Caki2 (cell line): ENCODE results near the gene ID2. TPM values are rescaled to one million over a fixed set of nuclear protein-coding genes. Genes with fewer than 3 reads are reported as not detected.

Experiments
- DNase-seq: peaks from one replicate; pipeline ENCODE4 v3.0.0-alpha.2; 2015; ENCODE audit warnings: low read depth
- in situ Hi-C: cut with HindIII; loops from 2 replicates; pipeline ENCODE4 v1.10.0; 2016; ENCODE audit warnings: low sequenced_read_pairs, low pct_unique_long_range_greater_than_20kb, mixed read lengths
- total RNA-seq: library from RNA; depleted of rRNA; stranded (reverse); fragments of >200 nt; shearing (Covaris generic); gene quantifications from 2 replicates; pipeline ENCODE4 v1.2.3, GENCODE V29; 2014; ENCODE audit warnings: low replicate concordance

Gene ID2
- total RNA-seq, 1 experiment from 2014 or later: 90.3 TPM

DNA sequence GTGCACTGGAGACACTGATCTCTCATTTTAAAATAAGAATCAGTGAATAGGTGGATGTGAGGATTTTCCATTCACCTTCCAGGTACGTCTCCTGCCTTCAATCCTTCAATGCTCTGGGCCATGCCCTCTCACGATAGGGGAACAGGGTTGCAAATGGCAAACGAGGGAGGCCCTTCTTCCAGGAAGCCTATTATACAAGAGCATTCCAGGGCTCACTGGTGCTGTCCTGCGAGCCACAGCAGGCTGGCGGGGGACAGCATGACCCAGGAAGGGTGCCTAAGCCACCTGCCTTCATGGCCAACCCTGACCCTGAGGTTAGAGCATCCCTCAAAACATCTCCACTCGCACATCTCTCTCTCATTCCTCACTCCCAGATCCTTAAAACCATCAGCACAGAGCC is 20.6 kb upstream of the ID2 start:
- in situ Hi-C loops: no loop called here
- no peak for DNase-seq

DNA sequence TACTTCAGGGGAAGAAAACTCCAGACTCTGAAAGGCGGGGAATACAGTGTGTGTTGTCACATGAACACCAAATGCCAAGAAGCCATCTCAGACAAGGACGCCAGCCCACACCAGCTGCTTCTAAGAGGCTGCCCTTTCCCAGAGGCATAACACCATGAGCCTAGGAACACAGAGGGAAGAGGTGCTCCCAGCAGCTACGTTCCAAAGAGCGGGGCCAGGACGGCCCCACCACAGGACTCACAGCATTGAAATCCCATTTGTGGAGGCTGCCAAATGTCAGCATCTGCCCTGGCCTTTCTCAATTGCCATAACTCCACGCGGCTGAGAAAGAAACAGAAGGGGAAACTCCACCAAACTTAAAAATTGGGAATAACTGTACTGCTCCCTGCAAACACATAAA is 20.1 kb upstream of the ID2 start:
- DNase-seq: no peak
- in situ Hi-C loops: no loop called here

DNA sequence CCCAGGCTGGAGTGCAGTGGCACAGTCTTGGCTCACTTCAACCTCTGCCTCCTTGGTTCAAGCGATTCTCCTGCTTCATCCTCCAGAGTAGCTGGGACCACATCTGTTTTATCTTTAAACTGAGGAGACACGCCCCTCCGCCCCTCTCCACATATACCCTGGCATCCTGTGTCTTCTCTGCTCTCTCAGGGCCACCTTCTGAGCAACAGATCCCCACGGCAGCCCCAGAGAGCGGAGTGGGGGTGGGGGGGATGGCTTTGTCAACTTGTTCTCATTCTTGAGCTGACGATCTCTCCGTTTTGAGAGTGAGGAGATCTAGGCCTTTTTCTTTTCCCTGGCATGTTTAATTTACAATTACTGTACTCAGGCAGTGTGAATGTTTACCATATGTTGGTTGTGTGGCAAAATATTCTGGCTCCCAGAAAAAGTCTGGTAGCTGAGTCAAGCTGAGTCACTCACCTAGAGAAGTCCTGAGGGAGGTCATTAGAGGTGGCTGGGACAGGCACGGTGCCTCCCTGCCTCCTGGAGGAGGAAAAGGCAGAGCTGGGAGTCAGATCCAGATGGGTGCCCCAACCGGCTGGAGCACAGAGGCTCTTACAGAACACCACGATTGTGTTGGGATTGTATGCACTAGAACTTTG is 19.5 kb upstream of the ID2 start:
- peak; percentile 74 for DNase-seq

DNA sequence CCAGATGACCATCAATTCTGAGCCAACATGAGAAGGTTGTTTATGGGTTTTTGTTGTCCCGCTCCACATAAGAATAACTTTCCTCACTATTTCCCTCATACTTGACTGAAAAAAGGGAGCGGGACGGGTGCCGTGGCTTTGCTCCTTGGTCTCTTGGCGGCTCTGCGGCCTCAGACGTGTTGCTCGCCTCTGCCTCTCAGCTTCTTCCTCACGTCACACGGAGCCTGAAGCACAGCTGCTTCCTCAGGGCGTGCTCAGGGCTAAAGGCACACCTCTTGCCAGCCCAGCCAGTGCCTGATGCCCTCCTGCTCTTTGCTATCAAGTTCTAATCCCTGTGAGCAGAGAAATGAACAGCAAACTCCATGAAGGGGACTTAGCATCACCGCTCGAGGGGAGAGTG is 17.9 kb upstream of the ID2 start:
- DNase-seq: no peak
- in situ Hi-C loops: no loop called here

More for the DNA sequence above, 19.5 kb upstream of the ID2 start:
- in situ Hi-C loops: no loop called here

DNA sequence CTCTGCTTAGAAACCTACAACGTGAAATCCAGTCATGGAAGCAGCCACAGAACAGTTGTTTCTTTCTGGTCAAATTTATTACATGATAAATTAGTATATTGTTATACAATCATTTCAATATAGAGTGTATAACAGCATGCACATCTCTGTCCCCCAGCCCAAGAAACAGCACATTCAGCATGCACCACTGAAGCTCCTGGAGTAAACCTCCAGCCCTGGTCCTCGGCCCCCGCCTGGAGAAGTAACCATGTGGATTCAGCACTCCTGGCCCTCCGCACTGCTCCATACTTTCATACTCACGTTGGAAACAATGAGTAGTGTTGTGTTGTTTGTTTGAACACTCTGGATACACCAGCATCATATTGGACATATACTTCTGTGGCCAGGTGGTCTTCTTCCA is 15.3 kb upstream of the ID2 start:
- in situ Hi-C loops: no loop called here
- DNase-seq: no peak

DNA sequence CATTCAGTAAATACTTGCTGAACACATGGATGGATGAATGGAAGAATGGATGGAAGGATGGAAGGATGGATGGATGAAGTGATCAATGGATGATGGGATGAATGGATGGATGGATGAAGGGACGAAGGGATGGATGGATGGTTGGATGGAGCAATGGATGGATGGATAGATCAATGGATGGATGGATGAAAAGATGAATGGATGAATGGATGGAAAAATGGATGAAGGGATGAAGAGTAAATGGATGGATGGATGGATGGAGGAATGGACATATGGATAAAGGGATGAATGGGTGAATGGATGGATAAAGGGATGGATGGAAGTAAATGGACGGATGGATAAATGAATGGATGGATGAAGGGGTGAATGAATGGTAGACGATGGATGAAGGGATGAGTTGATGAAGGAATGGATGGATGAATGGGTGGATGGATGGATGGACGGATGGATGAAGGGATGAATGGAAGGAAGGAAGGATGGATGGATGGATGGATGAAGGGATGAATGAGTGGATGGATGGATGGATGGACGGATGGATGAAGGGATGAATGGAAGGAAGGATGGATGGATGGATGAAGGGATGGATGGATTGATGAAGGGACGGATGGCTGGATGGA is 13.9 kb upstream of the ID2 start:
- in situ Hi-C loops: no loop called here
- DNase-seq: no peak

DNA sequence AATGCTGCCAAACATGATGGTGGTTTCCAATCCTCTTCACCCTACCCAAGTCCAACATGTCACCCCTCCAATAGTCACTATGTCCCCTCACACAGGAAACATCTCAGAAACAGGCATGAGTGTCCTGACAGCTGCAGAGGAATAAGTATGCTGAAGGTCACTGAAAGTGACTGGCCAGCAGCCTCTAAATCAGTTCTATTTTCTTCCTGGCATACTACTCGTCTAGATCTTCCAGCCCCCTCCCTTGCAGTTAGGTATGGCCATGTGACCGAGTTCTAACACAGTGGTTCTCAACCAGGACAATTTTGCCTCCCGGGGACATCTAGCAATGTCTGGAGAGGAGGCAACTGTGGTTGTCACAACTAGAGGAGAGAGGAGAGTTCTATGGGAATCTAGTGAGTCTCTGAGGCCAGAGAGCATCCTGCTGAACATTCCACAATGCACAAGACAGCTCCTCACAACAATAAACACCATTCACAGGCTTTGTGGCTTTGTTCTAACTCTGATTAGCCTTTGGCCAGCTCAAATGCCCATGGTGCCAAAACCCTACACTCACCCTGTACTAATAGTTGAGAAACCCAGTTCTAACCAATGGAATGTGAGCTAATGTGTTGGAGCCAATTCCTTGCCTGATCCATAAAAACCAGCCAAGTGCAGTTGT is 12.6 kb upstream of the ID2 start:
- DNase-seq: no peak
- in situ Hi-C loops: no loop called here

DNA sequence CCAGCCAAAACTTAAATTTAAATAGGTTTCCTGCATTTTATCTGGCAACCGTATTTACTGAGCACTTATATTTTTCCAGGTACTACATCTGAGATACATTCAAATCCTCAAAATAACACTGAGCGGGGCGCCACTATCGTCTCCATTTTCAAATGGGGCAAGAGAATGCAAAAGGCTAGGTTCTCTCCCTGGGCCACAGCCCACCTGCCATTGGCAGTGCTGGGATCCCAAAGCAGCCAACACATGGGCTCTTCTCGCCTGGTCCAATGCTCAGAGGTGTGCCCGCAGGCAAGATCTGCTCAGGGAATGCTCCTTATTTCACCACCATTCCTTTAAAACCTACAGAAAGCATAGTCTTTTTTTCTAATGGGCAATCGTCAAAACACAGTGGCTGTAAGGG is 11.3 kb upstream of the ID2 start:
- in situ Hi-C loops: no loop called here
- no peak for DNase-seq

DNA sequence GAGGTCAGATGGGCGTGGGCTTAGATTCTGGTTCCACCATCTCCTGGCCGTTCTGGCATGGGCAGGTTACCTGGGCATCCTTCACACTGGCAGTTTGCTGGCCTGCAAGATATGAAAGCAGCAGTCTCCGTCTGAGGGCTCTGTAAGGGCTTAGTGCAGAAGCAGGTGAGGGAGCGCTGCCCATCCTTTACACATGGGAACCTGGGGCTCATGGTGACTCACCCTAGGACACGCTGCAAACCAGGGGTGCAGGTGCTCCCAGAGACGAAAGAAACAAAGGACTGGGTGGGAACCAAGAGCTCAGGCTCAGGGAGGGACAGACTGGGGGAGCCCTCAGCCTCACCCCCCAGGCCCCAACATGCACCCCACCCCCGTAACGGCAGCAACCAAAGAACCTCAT is 10.7 kb upstream of the ID2 start:
- DNase-seq: no peak
- in situ Hi-C loops: no loop called here

DNA sequence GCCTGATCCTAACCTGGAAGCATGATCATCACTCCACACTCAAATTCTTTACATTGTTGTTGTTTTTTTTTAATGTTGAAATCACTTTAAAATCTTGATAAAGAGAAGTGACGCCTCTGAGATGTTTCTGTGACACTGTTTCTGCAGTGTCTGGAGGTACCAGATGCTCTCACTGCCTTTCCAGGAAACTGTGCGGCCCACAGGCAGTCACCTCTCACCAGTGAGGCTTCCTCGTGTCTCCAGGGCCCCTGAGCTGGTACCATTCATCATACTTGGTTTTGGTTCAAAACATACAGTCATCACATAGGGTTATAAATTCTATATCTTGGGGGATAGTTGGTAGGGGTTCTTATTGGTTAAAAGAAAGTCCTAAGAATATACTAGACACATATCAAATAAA is 10.1 kb upstream of the ID2 start:
- in situ Hi-C loops: no loop called here
- no peak for DNase-seq

DNA sequence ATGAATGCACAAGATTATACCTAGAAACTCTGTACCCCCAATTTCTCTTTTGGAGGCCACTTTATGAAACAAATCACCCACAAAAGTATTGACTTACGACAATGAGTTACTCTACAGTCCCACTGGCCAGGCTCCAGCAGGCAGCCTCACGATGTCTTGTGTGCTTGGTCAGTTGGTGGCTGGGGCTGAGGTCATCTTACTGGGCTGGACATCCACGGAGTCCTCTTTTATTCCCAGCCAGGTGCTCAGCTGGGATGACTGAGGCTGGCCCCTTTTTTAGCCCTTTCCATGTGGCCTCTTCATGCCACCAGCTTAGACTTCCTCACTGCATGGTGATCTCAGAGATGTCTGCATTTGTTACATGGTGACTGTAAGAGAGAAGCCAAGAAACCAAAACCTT is 8.9 kb upstream of the ID2 start:
- no peak for DNase-seq
- in situ Hi-C loops: no loop called here

DNA sequence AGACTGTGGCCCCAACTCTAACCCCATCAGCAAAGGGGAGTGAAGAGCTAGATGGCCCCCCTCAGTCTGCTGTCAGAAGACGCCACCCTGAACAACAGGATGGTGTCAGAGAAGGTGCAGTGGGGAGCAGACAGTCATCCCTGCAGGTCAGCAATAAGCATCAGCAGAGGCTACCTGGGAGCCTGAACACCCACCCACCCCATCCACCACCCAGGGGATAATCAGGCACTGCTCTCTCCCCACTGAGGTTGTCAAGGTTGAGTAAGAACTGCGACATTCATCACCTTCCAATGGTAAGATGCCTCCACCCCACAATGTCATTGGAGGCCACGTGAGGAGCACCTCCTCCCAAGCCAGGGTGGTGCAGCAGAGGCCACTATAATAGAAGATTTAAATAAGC is 8.5 kb upstream of the ID2 start:
- in situ Hi-C loops: no loop called here
- no peak for DNase-seq

DNA sequence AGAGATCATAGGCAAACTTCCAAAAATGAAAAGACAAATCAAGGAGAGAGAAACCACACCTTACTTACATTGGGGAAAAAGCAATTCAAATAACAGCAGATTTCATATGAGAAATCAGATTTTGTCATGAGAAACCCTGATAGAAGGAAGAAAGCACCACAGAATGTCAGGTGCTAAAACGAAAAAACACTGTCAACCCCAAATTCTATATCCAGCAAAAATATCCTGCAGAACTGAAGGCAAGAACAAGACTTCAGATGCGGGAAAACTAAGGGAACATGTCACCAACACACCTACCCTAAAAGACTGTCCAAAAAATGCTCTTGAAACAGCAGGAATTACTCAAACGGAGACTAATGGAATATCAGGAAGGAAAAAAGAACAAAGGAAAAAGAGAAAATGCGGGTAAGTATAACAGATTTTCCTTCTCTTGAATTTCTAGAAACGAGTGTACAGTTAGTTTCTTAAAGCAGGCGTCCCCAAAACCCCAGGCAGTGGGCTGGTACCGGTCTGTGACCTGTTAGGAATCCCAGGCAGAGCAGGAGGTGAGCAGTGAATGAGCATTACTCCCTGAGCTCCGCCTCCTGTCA is 7.3 kb upstream of the ID2 start:
- in situ Hi-C loops: no loop called here
- DNase-seq: no peak

DNA sequence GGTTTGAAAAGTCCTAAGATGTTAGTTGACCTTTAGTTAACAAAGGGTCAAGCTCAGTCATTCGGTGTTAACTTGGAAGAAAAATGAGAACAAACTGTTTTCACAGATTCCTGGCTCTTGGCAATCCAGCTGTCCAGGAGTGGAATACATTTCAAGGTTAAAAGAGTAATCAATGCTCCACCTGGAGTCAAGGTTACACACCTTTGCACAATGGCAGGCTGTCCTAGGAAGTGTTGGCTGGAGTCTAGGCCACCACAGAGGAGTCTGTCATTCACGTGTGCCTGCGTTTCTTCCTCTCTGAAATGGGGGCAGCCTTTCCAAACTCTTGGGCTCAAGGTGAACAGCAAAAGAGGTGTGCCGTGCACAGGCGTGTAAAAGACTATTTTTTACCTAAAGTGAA is 6.3 kb upstream of the ID2 start:
- DNase-seq: no peak
- in situ Hi-C loops: no loop called here

DNA sequence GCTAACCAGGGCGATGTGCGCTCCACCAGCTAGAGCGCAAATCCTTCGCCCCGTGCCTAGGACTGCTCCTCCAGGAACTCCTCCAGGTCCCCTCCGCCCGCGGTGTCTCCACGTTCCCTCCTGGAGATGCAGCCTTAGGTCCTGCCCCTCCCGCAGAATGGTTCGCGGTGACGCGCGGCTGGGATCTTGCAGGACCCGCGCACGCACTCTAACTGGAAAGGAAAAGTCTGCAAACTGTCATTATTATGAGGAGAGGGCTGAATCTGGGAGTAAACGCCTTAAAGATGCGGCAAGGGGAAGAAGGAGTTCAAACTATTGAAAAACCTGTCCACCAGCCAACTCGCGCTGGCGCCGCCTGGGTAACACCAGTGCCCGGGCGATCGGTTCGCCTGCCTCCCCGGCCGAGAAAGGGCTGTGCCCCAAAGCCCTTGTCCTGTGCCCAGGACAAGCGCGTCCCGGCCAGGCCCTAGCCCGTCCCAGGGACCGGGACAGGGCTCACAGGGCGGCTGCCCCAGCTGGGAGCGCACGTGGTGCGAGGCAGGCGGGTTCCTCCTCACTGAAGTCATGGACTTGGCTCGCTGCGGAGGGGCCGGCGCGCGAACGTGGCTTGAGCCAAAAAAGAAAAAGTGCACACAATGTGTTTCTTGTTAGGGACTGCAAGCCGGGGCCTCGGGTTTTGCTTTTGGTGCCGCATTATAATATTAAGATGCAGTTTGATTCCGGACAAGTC is 5.5 kb upstream of the ID2 start:
- no peak for DNase-seq
- in situ Hi-C loops: no loop called here

DNA sequence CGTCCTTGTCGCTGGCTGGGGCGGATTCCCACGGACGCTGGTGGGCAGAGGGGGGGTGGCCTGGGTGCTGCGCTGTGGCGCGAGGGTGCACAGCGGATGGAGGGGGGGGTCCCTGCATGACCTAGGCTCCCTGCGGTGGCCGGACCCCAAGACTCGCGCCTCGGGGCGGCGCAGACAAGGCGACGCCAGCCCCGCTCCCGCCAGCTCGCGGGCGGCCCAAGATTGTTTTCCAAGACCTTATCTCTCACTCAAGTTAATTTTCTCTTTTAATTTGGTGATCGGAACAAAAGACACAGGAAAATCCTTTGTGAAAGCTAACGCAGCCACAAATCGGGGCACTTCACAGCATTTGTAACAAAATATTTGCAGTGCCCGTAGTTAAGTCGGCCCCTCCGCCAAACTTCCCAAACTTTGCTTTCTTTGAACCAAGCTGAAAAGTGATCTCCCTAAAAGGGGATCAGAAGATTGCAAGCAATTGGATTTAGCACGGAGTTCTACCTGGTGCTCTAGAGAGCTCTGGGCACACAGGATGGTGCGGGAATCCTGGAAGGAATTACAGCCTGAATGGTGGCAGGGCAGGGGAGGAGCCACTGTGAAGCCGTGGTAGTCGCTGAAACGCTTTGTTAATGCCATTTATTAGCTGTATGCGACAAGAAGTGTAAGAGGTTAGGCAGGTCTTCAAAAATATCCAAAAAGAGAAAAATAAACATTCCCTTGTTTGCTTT is 4.8 kb upstream of the ID2 start:
- DNase-seq: no peak
- in situ Hi-C loops: no loop called here

DNA sequence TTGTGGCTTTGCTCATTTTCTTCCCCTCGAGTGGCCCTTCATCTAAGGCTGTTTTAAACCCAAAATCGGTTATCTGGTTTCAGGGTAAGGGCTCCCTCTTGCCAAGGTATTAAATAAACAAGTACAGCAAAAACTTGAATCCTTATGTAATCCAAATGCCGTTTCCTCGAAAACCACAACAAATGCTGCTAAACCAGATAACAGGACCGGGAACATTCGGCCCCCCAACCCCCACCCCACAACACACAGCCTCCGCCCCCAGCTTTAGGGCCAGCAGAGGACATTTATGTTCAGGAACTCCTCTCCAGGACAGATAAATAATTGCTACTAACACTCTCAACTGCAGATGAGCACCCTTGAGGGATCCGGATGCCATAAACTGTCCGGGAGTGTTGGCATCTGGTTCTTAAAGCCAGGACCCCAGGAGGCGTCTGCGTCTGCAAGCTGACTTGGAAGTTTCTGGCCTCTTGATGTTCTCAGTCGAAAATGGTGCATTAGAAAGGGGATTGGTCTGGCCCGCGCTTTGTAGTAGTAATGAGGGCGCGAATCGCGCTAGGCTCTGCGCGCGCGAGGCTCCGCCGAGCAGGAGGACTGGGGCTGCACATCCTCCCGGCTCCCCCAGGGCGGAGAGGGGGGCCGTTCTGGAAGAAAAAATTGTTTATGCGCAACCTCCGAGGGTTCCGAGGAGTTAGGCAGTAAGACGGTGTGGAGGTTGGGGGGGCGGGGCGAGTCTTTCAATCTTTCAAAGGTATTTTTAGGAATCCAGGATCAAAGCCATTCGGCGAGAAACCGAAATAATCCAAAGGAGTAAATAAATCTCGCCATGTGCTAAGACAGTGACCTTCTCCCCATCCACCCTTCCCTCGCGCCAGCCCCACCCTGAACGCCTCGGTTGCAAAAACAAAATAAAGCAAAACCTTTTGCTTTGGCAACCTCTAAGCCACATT is 3.9 kb upstream of the ID2 start:
- DNase-seq: peak; percentile 80
- in situ Hi-C loops: no loop called here
